NCI-H146 treated with DMSO at 0.1 percent for 48 hours (cell line): ENCODE measurements around the gene EBF3.

Source experiments
- DNase-seq: peaks from one replicate; lab custom pipeline; 2025; ENCODE audit not compliant: unreplicated experiment; lab: John Stamatoyannopoulos, UW

The EBF3 gene

DNA sequence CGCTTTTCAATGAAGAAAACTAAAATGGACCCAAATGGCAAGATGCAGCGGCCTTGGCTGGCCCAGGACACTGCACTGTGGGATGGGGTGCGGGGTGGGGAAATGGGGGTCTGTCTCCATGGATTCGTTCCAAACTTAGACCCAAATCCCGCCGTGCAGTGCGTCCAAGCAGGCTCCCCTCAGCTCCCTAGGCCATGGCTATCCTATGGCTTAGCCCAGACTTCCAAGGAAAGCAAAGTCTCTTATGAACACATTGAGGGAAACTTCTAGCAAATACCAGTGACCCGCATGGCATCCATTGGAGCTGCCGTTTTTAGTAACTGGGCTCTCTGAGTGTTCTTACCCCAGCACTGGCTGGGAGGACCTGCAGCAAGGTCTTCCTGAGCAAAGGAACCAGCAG lies 122.5 kb downstream of the EBF3 start:
- DNase-seq = no peak

- no peak for DNase-seq
Observed at GRCh38 chr10:129841071-129841470, 123.0 kb downstream of the EBF3 start.

DNA sequence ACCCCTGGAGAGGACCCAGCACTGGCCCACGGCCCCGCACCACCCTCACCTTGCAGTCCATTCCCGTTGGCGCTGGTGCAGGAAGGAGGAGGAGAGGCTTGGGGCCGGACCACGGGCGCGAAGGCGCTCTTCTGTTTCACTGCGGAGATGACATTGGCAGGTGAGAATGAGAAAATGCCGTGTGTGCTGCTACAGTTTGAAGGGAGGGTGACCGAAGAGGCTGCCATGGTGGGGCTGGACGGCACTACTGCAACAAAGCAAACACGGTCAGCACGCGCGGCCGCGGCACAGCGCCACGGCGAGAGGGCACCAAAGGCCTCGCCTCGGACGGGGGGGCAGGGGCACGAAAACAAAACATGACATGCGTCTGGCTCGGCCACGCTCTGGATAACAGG lies 123.9 kb downstream of the EBF3 start:
- DNase-seq = no peak

GRCh38 chr10:129839285-129840195 lies 124.5 kb downstream of the EBF3 start:
- no peak for DNase-seq

DNA sequence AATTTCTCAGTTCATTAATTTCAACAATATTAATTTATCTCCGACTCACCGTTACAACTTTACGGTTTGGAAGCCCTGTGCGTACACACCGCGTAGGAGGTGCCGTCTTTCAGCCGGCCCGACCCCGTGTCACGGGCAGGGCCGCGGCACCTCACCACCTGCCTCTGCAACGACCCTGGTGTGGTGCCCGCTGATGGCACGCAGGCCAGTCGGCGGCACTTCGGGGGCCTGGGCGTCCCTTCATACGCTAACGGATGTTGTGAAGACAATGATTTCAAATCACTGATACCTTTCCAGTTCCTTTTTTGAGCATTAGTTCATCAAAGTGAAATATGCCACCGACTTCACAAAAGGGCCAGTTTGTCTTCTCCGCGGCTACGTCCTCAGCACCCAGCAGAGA lies 125.3 kb downstream of the EBF3 start:
- no peak for DNase-seq

GRCh38 chr10:129837909-129838582 lies 126.0 kb downstream of the EBF3 start:
- no peak for DNase-seq

DNA sequence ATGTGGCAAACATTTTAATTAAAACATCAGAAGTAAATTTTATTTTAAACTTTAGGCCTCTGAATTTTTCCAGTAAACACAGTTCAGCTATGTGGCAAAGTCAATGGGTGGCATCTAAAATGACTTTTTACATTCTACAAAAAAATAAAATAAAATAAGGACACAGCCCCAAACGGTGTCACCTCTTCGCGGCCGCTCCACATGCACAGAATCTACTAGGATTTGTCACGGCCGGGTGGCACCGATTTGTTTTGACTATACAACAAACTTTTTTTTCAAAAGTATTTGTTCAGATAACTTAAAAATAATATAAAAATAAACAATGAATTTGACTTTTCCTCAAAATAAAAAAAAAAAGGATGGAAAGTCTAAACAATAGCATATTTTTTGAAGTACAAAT lies 127.8 kb downstream of the EBF3 start:
- DNase-seq = no peak

DNA sequence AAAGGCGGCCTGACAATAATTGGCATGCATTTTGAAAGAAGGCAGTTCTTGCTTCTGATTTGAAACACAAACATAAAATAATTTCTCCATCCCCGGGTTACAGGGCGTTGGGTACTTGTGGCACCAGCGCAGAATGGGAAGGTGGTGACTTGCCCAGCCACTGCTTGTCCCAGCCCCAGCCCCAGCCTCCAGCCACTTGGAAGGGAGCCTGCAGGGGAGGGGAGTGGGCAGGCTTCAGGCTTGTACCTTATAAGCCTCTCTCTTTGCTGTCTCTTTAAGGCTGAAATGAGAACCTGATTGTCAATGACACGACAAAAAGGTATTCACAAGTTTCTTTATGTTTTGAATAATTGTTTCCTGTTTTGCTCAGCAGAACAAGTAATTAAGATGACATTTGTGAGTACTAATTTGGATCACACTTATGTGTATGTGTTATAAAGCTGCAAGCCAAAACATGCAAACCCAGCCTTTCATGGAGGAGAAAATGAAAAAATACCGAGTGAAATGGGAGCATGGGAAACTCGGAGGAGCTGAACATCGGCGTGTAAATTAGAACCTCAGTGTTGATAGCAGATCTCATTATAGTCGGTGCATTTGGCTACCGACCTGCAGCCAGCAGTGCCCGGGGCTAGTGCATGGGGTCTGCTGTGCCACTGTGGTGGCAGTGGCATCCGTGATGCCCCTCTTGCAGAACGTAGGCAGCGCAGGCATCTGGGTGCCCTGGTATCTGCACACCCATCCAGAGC lies 129.9 kb downstream of the EBF3 start:
- no peak for DNase-seq

DNA sequence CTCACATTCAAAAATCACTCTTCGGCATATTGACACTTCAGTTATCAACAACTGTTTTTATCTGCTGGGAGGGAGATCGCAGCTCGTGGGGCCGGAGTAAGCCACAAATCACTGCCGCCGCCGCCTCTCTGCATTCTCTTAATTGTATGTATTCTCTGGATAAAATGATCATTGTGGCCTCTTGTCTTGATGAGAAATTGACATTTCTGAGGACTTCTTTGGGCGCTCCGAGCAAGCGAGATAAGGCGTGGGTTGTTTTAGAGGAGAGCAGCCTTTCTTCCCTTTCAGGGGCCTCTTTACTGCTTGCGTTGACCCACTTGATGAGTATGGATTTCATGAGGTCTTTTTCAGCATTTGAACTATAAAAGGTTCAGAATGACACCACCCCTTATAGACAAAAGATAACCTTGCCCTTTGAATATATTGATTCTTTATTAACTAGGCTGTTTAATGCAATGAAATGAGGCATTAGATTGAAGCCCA lies 130.6 kb downstream of the EBF3 start:
- DNase-seq = no peak

GRCh38 chr10:129832573-129833467 lies 131.3 kb downstream of the EBF3 start:
- DNase-seq = no peak

- no peak for DNase-seq
Observed at GRCh38 chr10:129831150-129831549, 132.9 kb downstream of the EBF3 start.

- DNase-seq = no peak
Observed at GRCh38 chr10:129825826-129826225, 138.2 kb downstream of the EBF3 start.

- DNase-seq = no peak
Observed at GRCh38 chr10:129825221-129825620, 138.9 kb downstream of the EBF3 start.

DNA sequence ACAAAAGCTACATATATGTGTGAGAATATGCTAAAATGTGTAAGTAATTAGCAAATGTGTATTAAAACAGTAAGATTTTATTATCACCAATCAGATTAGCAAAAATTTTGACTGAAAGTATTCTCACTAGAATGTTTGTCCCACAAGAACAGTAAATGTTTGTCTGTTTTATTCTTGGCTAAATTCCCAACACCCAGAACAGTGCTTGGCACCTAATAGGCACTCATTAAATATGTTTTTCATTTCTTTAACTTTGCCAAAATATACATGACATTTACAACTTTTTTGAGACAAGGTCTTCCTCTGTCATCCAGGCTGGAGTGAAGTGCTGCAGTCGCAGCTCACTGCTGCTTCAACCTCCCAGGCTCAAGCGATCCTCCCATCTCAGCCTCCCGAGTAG lies 143.6 kb downstream of the EBF3 start:
- DNase-seq = no peak

- no peak for DNase-seq
Observed at GRCh38 chr10:129816656-129817045, 147.4 kb downstream of the EBF3 start.

GRCh38 chr10:129815898-129816655 lies 148.0 kb downstream of the EBF3 start:
- DNase-seq = no peak

GRCh38 chr10:129814681-129815646 lies 149.1 kb downstream of the EBF3 start:
- no peak for DNase-seq

DNA sequence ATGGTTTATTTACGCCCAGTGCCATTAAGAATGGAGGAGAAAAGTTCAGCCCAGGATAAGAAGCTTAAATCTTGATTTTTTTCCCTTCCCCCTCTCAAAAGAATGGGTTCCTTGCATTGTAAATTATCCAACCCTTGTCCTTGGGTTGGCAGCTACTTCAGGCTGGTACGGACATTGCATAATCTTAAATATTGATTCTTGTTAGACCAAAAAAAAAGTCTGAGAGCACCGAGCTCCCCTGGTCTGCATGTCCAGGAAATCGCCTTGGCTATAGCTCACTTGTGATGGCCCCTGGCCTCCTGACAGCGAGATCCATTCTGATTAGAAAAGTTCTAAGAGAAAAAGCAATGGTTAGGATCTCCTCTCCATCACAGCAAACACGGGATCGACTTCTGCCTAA lies 151.7 kb downstream of the EBF3 start:
- no peak for DNase-seq

GRCh38 chr10:129811208-129811607 lies 152.9 kb downstream of the EBF3 start:
- DNase-seq = no peak
